ENCODE results near the gene SRRD.
"Not testable (repeated sequence)": the region's sequence is repeated elsewhere in the genome, so short reads cannot be mapped to it uniquely, and the experiment has no call there.

SRRD gene

DNA sequence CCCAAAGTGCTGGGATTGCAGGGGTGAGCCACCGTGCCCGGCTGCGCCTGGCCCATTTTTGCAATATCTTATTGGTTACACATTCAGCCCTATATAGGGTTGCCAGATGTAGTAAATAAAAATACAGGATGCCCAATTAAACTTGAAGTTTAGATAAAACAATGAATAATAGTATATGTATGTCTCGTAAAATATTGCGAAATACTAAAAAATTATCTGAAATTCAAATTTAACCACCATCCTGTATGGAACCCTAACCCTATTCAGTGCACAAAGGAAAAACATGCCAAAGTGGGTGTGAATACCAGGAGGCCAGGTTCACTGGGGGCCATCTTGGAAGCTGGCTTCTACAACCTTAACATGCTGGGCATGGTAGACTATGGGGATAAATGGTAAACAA, 33.8 kb downstream of the SRRD start:
- DNase-seq (ENCODE audit: low read depth in 2 of 2), result no peak

DNA sequence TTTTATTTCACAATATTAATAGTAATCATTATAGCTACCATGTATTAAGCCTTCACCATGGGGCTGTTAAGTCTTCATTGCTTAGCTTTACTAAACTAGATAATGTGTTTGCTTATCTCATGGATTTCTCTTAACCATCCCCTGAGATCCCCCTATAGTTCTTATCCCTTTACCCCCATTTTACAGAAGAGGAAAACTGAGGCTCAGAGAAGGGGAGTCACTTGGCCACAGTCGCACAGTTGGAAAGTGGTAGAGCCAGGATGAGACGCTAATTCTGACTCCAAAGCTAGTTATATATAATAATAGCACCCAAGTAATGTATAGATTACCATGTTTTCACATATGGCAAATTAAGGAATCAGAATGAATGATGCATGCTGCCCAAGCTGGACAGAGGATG, 38.3 kb downstream of the SRRD start:
- no peak for DNase-seq (ENCODE audit: low read depth in 2 of 2)

DNA sequence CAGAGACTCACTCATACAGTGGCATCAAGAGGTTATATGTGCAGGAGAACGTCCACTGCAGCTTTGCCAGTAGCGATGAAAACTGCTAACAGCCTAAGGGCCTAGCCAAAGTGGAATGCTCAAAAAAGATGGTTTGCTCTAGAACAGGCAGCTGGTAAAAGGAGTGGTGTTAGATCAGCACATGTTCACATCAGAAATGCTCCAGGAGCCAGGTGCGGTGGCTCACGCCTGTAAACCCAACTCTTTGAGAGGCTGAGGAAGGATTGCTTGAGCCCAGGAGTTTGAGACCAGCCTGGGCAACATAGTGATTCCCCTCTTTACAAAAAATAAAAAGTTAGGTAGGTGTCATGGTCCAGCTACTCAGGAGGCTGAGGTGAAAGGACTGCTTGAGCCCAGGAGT, 38.9 kb downstream of the SRRD start:
- DNase-seq (ENCODE audit: low read depth in 2 of 2), result no peak

DNA sequence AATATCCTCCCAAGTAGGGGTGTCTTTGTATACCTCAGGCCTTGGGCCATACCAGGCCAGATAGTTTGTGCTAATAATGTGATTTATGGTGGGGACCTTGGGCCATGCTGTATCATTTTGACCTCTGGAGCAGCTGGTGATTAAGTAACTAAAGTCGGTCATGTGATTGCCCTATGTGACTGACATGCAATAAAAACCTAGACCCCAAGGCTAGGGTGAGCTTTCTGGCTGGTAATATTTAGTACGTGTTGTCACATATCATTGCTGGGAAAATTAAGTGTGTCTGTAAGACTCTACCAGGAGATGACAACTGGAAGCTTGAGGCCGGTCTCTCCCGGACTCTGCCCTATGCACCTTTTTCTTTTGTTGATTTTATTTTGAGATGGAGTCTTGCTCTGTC, 41.2 kb downstream of the SRRD start:
- no peak for DNase-seq (ENCODE audit: low read depth in 2 of 2)

DNA sequence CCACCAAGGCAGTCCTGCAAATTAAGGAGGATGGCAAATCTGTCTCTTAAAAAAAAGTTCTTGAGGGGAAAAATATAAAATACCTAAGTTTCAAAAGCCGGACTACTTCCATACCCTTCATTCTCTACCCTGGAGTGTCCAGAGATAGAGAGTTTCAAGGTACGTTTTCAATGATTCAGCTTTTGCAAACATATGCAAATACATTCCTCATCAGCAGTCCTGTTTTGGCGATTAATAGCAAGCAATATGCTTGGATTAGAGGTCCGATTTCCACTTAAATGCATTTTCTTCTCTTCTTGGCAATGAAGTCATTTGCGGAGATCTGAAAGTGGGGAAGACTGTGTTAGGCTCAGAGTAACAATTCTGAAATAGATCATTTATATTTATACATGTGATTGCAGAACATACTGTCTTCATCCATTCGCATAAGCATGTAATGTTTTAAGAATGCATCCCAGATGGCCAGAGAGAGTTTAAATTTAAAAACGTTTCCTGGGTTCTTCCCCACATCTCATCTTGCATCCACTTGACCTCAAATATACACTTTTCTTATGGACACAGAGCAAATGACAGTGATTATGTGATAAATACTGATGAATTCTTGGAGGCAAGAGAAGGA, 42.4 kb downstream of the SRRD start:
- no peak for DNase-seq (ENCODE audit: low read depth in 2 of 2)

DNA sequence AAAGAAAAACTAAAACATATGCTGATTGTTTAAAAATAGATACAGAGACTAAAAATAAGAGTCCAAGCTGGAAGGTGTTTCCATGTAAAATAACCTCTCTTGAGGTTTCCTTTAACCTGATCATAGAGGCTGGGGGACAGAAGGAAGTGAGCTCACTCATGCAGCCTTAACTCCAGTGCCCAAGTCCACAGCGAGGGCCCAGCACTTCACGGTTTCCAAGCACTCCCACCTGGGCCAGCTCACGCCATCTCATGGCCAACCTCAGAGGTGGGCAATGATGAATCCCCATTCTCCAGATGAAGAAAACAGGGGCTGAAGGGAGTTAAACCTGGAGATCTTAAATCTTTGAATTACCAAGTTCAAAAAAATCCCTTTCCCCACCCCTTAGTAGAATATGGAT, 43.5 kb downstream of the SRRD start:
- DNase-seq (ENCODE audit: low read depth in 2 of 2), result no peak

DNA sequence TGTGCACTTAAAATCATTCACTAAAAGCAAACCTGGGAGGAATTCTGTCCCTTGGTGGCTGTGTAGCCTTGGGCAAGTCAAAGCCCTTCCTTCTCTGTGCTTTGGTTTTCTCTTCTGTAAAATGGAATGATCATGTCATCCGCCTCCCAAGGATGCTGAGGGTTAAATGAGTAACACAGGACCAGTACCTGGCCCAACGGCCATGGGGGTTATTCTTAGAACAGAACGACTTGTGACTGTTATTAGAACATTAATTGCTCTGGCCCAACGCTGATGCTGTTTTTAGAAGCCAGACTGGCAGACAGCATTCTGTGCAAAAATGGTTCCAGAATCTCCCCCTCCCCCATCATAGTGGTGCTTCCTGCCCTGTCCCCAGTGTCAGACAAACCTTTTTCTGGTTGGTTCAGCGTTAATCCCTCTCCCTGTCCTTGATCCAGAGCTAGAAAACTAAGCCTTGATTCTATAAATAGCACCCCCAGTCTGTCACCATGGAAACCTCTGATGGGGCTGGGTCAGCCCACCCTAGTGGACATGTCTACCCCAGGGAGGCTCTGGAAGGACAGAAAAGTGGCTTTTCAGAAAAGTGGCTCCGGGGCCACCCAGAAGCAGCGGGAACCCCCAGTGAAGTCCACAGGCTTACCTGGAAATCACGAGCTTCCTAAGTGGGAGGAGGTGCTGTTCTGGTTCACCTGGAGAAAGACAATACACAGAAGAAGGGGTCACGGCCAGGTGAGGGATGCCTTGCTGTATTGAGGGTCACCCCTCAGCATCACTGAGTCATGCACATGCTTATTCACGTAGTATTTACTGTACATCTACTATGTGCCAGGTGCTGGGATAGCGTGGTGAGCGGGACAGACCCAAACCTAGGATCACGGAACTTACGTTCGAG, 44.1 kb downstream of the SRRD start:
- no peak for DNase-seq (ENCODE audit: low read depth in 2 of 2)

DNA sequence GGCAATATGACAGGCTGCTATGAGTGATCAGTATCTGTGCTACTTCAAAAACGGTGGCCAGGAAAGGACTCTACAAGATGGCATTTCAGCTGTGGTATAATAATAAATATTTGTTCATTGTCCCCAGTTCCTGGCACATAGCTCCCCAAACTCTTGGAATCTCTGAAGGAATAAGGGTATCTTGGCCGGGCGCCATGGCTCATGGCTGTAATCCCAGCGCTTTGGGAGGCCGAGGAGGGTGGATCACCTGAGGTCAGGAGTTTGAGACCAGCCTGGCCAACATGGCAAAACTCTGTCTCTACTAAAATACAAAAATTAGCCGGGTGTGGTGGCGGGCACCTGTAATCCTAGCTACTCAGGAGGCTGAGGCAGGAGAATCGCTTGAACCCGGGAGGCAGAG, 44.8 kb downstream of the SRRD start:
- not testable (repeated sequence) for DNase-seq (ENCODE audit: low read depth in 2 of 2)

DNA sequence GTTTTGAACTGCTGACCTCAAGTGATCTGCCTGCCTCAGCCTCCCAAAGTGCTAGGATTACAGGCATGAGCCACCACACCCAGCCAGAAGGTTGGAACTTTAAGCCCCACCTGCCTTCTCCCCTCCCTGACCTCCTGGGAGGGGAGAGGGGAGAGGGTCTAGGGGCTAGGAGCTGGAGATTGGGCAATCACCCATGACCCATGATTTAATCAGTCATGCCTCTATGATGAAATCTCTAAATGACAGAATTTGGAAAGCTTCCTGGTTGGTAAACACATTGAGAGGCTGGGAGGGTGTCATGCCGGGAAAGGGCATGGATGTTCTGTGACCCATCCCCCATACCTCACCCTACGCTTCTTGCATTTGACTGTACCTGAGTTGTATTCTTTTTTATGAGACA, 45.7 kb downstream of the SRRD start:
- no peak for DNase-seq (ENCODE audit: low read depth in 2 of 2)

DNA sequence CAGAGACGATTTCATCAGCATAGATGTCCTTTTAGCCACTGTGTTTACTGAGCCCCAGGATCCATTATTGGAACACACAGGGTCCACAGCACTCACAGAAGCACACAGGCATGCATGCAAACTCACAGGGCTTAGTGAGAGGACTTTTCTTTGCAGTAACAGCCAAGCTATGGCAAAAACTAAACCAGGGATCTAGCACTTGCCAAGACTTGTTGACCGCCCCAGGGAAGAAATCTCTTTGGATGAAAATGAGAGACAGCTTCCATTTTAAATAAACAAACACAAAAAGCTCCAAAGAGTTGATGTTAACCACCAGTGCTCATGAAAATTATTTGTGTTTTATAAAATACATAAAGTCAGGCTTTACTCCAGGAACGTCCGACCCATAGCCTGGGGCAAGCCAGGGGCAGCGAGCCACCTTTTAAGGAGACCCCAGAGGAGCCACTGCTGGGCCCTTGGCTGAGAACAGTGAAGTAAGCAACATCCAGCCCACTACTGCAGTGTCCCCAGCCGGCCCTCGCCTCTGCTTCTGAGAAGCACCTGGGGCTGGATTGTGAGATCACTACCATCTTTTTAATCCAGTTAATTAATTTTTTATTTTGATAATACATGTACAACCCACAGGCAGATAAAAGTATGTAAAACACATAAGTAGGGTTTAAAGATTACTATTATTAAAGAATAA, 50.6 kb downstream of the SRRD start:
- no peak for DNase-seq (ENCODE audit: low read depth in 2 of 2)

DNA sequence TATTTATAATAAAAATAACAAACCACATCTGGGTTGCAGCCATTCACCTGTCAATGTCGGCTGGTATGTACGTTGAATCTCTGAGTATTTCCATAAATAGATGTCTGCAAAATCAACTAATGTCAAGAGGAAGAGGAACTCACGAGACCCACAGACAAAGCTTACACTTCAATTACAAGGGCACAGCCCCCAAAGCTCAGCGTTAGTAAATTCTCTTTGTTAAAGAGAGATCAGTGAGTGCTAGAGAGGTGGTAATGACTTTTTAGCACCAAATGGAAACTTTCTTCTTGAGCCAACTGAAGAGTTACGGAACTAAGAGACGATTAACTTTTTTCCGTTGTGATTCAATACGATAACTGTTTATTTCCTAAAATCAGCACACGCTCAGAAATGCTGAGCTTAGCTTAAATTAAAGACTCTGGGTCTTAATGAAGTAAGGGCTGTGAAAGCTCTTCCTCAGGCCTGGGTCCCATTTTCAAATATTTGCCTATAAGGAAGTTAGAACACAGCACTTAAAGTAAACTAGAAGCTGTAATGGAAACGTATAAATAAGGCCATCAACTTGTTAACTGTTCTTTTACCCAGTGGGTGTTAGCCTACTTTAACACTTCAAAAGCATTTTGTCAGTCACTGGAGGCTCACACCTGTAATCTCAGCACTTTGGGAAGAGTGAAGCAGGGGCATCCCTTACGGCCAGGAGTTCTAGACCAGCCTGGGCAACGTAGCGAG, 51.4 kb downstream of the SRRD start:
- DNase-seq (ENCODE audit: low read depth in 2 of 2), result no peak

DNA sequence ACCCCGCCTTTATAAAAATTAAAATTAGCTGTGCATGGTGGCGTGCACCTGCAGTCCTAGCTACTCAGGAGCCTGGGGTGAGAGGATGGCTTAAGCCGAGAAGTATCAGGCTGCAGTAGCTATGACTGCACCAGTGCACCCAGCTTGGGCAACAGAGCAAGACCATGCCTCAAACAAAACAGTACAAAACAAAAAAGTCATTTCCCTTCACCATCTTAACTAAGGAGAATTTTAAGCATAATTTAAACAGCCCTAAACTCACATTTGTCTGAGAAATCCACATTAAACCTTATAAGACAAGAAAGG, 51.9 kb downstream of the SRRD start:
- DNase-seq (ENCODE audit: low read depth in 2 of 2), result no peak

DNA sequence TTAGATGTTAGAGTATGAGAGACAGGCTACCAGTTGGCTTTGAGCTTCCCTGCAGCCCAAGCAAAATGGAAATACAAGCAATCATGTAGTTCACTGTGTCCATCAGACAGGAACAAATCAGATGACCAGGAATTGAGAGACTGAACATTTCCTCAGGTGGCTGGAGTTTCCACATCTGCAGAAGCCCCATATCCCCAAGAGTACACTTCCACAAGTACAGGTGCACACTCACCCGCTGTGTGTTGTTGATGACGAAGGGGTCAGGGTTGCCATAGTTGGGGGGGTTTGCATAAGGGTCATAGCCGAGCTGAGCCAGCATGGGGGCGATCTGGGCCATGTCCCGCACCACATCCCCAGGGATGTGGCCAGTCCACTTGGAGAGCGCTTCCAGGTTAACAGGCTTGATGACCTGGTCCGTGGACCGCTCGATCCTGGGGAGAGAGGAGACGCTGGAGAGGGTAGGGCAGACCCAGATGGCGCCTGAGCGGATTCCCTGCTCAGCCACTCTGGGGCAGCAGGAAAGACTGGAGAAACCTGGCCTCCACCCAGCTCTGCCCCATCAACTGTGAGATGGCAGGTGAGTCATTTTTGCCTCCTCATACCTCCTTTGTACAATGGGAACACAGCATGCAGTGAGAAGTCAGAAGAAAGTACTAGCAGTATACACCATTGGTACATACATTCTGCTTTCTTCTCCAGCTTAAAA, 52.5 kb downstream of the SRRD start:
- DNase-seq (ENCODE audit: low read depth in 2 of 2), result no peak

DNA sequence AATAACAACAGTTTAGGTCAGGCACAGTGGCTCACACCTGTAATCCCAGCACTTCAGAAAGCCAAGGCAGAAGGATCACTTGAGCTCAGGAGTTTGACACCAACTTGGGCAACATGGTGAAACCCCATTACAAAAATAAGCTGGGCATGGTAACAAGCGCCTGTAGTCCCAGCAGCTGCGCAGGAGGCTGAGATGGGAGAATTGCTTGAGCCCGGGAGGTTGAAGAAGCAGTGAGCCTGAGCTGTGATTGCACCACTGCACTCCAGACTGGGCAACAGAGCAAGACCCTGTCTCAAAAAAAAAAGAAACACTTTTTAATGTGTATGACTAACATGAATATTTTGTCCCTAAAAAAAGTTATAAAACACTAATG, 53.1 kb downstream of the SRRD start:
- no peak for DNase-seq (ENCODE audit: low read depth in 2 of 2)

DNA sequence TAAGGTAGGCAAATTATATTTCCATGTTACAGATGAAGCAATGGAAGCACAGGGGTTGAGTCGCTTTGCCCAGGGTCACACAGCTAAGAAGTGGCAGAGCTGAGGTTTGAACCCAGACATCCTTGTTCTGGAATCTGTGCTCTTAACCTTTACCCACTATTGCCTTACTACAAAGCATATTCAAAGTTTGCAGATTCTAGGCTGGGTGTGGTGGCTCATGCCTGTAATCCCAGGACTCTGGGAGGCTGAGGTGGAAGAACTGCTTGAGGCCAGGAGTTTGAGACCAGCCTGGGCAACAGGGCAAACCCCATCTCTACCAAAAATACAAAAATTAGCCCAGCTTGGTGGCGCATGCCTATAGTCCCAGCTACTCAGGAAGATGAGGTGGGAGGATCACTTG, 56.4 kb downstream of the SRRD start:
- DNase-seq (ENCODE audit: low read depth in 2 of 2), result no peak

DNA sequence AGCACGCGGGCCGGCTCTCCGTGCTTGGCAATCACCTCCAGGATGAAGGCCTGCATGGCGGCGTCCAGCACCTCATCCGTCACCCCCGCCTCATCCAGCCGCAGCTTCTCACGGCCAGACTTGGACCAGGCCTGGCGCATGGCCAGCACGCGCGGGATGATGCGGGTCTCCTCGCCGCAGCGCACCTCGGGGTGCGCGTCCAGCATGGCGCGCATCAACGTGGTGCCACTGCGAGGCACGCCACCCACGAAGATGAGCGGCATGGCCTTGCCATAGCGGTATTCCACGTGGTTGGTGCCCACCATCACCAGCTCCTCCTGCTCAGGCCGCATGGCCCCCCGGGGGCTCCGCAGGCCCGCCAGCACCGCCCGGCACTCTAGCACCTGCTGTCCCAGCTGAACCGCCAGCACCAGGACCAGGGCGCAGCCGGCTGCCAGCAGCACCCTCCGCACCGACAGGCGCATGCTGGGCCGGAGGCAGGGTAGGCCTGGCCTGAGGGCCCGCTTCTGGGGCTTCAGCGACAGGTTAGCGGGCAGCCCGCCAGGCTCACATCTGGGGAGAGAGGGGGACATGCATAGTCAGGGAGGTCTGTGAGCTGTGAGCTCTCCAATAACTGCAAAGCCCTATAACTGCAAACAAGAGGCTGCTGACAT, 57.6 kb downstream of the SRRD start:
- DNase-seq (ENCODE audit: low read depth in 2 of 2), result no peak

DNA sequence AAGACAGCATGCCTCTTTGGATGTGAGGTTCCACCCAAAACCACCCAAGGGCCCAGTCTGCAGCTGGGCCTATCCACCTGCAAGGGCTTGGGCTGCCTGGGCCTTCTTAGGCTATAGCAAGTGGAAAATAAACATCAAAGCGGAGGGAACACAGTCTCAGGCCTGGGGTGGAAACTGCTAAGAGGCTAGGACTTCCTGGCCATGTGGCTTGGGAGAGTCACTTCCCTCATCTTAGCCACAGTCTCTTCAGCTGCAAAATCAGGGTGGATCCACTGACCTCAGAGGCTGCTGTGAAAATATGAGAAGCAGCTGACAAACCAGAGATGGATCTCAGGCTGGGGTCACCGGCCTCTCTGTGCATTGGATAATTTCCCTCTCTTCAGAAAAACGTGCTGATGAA, 59.2 kb downstream of the SRRD start:
- DNase-seq (ENCODE audit: low read depth in 2 of 2), result no peak

Data from stimulated activated CD4-positive, alpha-beta T cell treated with anti-CD3 and anti-CD28 coated beads, Interleukin-4, amount 100 ng/mL, for 48 hours (primary cell).